DMS53 (cell line): ENCODE results near the gene BTC.
"Not testable (repeated sequence)": the region's sequence is repeated elsewhere in the genome, so short reads cannot be mapped to it uniquely, and the experiment has no call there.

Experiments used
- DNase-seq: peaks from one replicate; lab custom pipeline; 2025; lab: John Stamatoyannopoulos, UW

Gene BTC

GRCh38 chr4:74794382-74795010, at the start of gene BTC:
Gene BTC (minus strand): TSS chr4:74794523. CDS start chr4:74794325, 198 bp downstream.
- peak; percentile 83 for DNase-seq

- no peak for DNase-seq
Measured at GRCh38 chr4:74840936-74841509, 46.7 kb upstream of the BTC start.

GRCh38 chr4:74838746-74839370, 44.5 kb upstream of the BTC start:
- no peak for DNase-seq

- peak; percentile 19 for DNase-seq
Measured at GRCh38 chr4:74830928-74831327, 36.6 kb upstream of the BTC start.

GRCh38 chr4:74823194-74823593, 28.9 kb upstream of the BTC start:
- no peak for DNase-seq

- peak; percentile 4 for DNase-seq
Measured at GRCh38 chr4:74822603-74823002, 28.3 kb upstream of the BTC start.

- no peak for DNase-seq
Measured at GRCh38 chr4:74821541-74821940, 27.2 kb upstream of the BTC start.

- no peak for DNase-seq
Measured at GRCh38 chr4:74814052-74814451, 19.7 kb upstream of the BTC start.

- not testable (repeated sequence) for DNase-seq
Measured at GRCh38 chr4:74812056-74812455, 17.7 kb upstream of the BTC start.

- DNase-seq: peak; percentile 38
Measured at GRCh38 chr4:74805601-74806000, 11.3 kb upstream of the BTC start.

GRCh38 chr4:74800310-74800709, 6.0 kb upstream of the BTC start:
- no peak for DNase-seq

GRCh38 chr4:74796631-74797030, 2.3 kb upstream of the BTC start:
- DNase-seq: no peak

- DNase-seq: peak; percentile 93
Measured at GRCh38 chr4:74793757-74794381, 454 bp downstream of the BTC start.

GRCh38 chr4:74790652-74791051, 3.7 kb downstream of the BTC start:
- no peak for DNase-seq

GRCh38 chr4:74789518-74789917, 4.8 kb downstream of the BTC start:
- DNase-seq: no peak

- DNase-seq: no peak
Measured at GRCh38 chr4:74777531-74777930, 16.8 kb downstream of the BTC start.

- no peak for DNase-seq
Measured at GRCh38 chr4:74772783-74773182, 21.5 kb downstream of the BTC start.

GRCh38 chr4:74772106-74772505, 22.2 kb downstream of the BTC start:
- DNase-seq: peak; percentile 32

- DNase-seq: no peak
Measured at GRCh38 chr4:74770226-74770910, 24.0 kb downstream of the BTC start.

- DNase-seq: peak; percentile 28
Measured at GRCh38 chr4:74768857-74769525, 25.3 kb downstream of the BTC start.

- DNase-seq: no peak
Measured at GRCh38 chr4:74764119-74764518, 30.2 kb downstream of the BTC start.

- DNase-seq: no peak
Measured at GRCh38 chr4:74758551-74759145, 35.7 kb downstream of the BTC start.
